GM18909 (cell line): ENCODE measurements around the gene VGLL4.
"Not testable (repeated sequence)": the region's sequence is repeated elsewhere in the genome, so short reads cannot be mapped to it uniquely, and the experiment has no call there.

ENCODE experiments used
- ATAC-seq: cut with Tn5 transposase; IDR thresholded peaks from one replicate; pipeline ENCODE4 v1.9.1; 2021; ENCODE audit warnings: mild to moderate bottlenecking; ENCODE audit not compliant: unreplicated experiment, poor library complexity

Gene VGLL4

DNA sequence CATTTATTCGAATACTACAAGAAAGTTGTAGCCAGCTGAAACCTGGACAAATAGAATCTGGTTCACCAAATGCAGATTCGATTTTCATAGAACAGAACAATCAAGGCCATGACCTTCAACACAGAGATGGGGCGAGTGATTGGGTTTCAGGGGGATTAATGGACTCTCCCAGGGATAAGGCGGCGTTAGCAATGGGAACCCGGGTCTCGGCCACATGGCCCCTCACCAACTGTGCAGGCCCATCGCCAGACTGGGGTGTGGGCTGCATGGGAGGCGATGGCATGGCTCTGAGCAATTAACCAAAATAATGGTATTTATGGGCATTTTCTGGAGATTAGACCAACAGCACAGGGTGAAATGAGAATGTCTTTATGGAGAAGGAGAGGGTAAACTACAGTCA, 34.2 kb downstream of the VGLL4 start:
- no peak for ATAC-seq

DNA sequence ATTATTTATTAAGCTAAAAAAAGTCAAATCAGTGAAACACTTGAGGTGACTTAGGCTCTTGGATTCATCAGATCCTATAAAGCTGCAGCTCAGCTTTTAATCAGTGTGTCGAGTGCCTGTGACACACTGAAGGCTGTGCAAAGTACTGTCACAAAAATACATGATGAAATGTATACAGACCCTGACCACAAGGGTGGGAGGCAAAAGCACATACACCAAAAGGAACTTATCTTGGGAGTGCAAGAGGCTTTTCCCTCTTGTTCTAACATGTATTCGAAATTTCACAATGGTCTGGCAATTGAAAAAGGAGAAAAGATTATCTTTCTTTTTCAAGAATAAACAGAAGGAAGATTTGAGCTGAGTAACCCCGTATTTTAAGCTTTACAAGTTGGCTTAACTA, 35.9 kb downstream of the VGLL4 start:
- ATAC-seq = no peak

DNA sequence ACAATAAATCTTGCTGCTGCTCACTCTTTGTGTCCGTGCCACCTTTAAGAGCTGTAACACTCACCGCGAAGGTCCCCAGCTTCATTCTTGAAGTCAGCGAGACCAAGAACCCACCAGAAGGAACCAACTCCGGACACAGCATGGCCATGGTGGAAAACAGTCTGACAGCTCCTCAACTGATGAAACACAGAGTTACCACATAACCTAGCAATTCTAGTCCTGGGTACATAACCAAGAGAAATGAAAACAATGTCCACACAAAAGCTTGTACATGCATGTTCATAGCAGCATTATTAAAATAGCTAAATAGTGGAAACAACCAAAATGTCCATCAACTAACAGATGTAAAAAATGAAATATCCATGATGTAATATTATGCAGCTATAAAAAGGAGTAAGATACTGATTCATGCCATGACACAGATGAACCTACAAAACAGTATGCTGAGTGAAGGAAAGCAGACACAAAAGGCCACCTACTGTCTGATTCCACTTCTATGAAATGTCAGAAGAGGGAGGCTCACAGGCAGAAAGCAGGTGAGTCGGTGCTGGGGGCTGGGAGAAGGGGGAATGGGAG, 36.8 kb downstream of the VGLL4 start:
- ATAC-seq = no peak

DNA sequence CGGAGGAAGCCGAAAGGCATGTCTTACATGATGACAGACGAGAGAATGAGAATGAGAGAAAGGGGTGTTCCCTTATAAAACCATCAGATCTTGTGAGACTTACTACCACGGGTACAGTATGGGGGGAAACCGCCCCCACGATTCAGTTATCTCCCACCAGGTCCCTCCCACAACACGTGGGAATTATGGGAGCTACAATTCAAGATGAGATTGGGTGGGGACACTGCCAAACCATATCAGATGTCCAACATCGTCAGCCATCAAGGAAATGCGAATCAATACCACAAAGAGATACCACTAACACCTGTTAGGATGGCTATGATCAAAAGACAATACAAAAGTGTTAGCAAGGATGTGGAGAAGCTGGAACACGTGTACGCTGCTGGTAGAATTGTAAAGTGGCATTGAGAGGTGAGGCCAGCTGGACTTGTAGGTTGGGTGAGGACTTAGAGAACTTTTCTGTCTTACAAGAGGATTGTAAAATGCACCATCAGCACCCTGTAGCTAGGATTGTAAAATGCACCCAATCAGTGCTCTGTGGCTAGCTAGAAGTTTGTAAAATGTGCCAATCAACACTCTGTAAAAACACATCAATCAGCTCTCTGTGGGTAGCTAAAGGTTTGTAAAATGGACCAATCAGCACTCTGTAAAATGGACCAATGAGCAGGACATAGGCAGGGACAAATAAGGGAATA, 37.5 kb downstream of the VGLL4 start:
- no peak for ATAC-seq

DNA sequence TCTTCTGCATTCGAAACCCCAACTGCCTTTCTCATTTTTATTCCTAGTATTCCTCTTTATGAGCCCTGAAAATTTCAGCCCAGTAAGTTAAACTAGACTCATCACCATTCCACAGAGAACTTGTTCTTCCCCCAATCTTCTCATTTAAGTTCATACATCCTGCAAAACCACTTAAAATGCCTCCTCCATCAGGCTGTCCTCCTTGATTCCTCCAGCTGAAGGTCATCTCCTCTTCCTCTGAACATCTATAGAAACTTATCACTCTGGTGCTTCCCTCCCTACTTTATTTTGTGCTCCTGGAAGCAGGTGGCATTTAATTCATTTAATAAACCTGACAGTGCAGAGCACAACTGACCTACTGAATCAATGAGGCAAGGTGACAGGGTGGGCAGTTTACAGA, 38.3 kb downstream of the VGLL4 start:
- no peak for ATAC-seq

DNA sequence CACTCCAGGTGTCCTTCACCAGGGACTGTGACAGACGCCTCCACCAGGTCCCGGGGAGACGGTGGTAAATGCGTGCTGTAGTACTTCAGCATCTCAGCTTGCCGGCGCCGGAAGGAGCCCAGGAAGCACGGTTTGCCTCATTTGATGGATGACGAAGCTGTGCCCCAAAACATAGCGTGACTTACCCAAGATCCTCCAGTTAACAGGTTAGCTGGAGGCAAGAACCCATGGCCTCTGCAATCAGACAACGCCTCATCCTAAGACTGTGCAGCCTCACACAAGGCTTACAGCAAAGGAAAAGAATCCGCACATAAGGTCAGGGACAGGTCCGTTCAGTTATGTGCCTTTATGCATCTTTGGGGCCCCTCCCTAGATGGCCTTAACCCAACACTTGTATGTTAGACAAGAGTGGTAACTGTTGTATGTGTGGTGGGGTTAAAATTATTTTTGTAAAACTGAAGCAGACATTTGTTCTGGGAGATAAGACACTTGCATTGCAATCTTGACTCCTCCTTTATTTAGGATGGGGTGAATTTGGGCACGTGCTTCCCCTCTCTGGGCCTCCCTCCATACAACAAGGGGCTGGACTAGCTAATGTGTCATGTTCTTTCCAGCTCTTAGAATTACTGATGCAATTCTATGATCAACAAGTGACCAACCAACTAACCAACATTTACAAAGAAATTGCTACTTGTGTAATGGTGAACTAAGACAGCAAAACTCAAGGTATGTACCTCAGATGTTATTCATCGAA, 39.4 kb downstream of the VGLL4 start:
- ATAC-seq = no peak

DNA sequence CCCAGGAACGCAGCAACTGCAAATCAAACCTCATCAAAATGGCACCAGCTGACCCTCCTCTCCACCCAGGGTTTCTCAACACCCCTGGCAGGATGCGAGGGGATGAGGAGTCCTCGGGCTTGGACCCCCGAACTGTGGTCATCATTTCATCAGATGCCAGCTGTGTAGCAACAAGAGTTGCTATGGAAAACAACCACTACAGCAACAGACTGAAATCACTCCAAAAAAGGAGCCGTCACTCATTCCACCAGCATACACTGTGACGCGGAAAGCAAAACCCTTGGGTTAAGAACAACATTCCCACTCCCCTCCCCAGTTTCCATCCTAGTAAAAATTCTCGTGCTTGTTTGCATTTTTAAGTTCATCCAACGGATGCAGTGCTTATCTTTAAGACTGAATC, 40.1 kb downstream of the VGLL4 start:
- no peak for ATAC-seq

DNA sequence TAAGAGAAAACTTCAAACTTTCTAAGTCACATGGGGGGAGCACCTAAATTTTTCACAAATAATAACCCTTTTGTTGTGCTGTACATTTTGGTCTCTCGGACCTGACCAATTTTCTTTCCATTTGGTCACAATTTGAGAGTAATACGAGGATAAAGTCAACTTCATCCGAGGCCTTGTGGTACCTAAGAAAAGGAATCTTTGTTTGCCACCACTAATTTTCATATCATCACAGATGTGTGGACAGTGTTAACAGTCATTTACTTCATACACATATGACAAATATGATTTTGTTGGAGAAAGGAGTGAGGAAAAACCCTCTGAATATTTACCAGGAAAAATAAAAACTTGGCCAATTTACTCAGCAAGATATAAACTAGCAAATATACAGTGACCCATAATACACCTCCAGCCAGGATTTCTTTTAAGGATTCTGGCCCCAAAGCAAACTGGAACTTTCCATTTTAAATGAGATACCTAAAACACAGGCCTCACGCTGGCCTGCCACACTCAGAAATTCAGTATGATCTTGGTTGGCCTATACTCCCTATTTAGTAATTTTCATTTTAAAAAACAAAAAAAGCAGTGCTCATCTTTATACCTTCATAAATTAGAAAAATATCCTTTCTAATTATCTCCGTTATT, 40.7 kb downstream of the VGLL4 start:
- ATAC-seq = no peak

DNA sequence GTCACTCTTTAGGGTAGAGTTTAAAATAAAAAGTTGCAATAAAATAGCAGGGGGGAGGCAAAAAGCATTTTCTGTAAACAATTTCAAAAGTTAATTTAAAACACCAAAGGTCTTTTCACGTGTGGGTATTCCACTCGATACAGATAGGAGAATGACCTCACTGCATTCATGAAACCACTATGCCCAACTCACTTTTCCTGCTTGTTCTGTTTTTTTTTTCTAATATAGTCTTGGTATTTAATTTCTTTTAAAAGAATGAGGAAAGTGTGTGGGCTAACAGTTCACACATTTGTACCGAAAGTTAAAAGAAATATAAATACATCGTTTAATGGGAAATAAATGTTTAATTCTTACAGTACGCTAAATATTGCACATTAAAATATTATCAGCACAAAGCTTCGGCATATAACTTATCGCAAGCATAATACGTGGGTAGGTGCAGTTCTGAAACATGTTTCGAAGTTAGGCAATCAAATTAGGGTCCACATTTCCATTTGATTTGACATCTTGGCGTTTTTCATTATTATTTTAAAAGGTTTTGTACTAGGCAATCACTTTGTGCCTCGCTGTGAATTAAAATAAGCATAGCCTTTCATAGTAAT, 41.4 kb downstream of the VGLL4 start:
- ATAC-seq = peak; percentile 1

DNA sequence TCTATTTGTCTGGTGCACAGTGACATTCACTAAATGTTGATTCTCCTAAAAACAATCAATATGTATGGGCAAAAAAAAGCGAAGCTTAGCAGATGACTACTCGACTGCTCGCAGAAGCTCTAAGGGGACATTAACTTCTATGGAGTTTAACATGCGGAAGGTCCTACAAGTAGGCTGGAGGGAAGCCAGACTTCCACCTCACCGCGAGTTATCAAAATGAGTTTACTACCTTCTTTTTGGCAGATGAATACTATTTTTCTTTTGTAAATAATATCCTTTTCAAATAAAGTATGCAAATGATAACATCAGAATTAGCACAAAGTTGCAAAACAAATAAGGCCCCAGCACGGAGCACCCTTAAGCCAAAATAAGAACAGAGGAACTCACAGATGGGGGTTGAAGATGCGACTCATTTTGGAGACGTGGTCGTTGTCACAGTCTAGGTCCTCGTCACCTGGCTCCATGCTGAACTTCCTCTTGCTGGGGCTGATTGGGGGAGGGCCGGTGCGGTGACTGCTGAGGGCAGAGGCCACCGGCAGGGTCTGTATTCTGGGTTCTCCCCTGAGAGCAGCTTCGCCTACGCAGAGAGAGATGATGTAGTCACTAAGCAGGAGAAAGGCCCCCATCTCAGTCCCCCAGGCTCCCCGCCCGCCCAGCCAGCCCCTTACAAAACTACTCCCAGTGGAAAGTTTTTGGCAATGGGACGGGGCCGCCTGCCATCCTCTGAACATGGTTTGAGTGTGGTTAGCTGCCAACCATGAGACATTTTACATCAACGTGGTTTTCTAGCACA, 42.1 kb downstream of the VGLL4 start:
- ATAC-seq = peak; percentile 94

DNA sequence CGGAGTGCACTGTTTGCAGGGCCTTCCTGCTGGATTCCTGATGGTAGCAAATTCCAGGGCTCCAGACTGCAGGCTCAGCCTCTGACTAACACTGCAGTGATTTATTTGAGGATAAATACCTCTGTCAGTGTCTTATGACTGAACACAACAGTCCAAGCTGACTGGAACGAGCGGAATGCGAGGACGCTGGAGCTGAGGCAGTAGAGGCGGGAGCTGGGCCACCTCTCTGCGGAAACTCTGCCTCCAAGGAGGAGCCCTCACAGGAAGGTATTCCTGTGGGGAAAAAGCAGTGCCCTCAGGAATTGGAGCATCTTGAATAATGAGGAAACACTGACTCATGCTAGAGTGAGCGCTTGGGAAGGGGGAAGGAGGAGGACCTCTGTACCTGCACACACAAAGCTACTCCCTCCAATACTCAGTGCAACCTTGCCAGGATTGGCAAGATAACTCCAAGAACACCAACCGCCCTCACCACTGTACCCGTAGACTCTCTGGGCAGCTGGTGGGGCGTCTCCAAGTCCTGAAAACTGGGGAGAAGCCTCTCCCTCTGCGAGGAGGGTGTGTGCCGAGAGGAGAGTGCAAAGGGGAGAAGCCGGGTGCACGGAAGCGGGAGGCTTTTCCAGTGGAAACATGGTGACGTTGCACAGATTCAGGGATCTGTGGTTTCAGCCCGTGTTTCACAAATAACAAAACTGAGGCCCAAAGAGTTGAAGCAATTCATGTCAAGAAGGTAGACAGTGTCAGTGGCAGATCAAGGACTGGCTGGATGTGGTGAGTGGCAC, 43.0 kb downstream of the VGLL4 start:
- ATAC-seq = no peak

DNA sequence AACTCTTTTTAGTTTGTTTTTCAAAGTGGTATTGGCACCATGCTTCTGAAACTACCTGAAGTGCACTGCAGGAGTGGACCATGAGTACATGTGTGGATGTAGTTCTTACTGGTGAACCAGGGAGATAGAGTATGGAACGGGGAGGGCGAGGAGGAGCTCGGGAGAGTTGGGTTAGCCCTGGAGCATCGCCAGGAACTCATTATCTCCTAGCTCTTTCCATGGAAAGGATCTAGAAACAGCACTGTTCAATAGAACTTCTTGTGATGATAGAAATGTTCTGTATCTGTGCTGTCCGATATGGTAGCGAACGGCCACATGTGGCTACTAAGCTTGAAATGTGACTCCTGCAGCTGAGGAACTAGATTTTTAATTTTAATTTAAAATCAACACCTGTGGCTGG, 47.3 kb downstream of the VGLL4 start:
- ATAC-seq = no peak

DNA sequence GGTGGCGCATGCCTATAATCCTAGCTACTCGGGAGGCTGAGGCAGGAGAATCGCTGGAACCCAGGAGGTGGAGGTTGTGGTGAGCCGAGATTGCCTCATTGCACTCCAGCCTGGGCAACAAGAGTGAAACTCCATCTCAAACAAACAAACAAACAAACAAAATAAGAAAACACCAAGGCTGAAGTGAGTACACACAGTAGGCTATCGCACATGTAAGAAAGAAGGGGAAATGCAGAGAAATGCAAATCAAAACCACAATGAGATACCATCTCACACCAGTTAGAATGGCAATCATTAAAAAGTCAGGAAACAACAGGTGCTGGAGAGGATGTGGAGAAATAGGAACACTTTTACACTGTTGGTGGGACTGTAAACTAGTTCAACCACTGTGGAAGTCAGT, 48.7 kb downstream of the VGLL4 start:
- not testable (repeated sequence) for ATAC-seq

DNA sequence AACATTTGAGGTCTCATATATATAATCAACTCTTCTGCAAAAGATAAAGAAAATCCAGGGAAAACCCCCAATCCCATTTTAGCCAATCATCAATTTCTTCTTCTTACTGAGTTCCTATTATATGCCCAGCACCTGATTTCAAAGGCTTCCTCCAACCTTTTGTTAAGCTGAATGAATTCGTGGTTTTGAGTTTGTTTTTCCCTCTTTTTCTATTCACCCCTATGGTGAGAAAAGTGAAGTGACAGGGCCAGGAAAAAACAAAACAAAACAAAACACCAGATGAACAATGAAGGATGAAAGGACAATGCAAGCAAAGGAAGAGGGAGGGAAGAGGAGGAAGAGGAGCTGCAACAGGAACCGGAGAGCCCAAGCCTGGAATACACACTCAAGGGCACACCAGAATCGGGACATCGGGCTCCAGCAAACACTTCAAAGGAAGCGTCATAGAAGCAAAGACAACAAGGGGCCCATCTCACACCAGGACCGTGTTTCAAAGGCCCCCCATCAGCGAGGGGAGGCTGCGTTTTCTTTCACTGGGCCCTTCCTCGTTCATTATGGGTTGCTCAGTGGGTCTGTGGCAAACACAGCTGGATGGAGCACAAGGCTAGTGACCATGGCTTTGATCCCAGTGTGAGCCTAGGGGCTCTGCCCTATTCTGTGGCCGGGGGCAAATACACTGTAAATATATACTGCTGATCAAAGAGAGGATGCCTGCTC, 50.2 kb downstream of the VGLL4 start:
- ATAC-seq = no peak

DNA sequence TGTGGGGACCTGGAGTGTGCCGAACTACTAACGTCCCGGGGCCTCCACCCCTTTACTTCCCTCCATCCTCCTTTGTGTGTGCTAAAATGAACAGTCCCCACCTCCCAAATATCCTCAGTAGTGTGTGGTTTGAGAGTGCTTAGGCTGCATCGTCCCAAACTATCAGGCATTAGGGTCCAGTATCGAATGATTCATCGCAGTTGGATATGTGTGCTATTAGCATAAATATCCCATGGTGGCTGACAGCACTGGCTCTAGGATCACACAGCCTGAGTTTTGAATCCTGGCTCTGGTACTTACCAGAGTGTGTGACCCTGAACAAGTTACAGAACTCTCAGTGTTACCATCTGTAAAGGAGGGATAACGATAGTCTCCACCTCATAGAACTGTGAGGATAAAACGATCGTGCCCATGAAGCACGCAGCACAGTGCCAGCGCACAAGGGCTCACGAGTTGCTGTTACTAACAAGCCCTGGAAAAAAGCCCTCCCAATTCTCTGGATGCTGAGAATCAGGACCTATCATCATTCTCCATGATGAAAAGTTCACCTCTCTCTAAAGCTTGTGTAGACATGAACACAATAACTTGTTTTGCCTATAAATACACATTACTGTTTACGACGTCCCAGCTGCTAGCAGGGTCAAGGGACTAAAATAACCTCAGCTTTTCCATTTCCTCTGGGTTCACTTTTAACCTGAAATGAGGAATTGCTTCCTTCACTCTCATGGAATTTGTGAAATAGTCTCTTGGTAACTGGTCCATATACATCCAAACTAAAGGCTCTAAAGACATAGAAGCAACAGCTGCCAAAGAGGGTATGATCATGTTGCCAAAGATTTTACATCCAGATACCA, 51.0 kb downstream of the VGLL4 start:
- no peak for ATAC-seq

DNA sequence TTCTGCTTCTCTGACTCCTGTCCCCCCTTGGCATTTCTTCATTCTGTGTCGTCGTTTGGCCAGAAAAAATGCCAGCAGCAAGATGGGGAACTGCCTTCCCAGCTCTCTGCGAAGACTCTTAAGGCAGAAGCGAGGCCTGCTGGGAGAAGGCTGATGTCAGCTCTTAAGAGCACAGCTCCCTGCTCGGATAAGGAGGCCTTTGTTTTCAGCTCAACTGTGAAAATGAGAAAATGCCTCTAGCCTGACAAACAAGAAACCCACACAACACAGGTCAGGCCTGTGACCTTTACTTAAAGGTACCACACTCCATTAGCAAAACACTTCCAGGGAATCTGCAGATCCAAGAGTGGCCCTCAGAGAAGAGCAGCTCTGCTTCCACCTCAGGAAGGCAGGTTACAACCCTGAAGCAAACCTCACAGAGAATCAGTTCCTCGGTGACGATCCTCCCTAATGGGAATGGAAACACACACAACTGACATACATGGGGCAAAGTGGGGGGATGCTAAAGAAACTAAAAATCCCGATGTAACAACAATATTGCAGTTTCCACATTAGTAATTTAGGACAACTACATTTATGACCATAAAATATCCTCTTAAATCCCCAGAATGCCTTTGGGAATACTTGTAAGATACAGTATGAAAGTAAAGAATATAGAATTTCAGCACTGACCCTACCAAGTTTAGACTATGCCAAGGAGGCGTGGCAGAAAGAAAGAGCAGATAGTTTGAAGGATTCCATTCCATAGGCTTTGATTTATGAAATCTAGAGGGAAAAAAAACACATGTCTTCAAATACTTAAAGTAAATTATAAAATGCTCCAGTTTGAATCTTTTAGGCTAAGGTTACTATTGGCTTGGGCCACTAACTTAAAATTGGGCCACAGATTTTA, 52.1 kb downstream of the VGLL4 start:
- no peak for ATAC-seq

DNA sequence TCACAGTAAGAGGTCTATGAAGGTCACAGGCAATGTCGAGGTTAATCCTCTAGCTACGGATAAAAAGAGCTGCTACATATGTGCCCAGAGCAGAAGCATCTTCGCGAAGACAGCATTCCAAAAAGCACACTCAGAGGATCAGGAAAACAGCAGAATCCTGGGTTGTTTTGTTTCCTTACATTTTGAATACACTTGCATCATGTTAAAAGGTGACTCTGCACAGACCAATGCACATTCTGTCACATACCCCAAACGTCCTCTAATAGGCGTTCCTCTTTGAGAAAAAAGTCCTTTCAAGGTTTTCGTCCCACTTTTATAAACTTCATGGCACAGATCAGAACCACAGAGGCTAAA, 52.7 kb downstream of the VGLL4 start:
- no peak for ATAC-seq
